Right cardiac atrium (tissue), 5 donors: ENCODE measurements around the gene NDUFA12. TPM values are rescaled to one million over a fixed set of nuclear protein-coding genes. Genes with fewer than 3 reads are reported as not detected.

Experiments
- ATAC-seq, 2 donors: fragments of 200-7000 bp; cut with Tn5 transposase; one replicate each; pipeline versions ENCODE4 v1.8.0 to v1.9.1; 2020; ENCODE audit warnings: moderate library complexity in 2 of 2, mild to moderate bottlenecking in 1 of 2
- DNase-seq, 3 donors: peaks; one replicate each; pipeline ENCODE4 v3.0.0-alpha.2; 2020
- H3K27ac ChIP-seq: one replicate; pipeline ENCODE4 v1.5.1; 2013; ENCODE audit warnings: mild to moderate bottlenecking, low read length, control low read depth, moderate library complexity
- H3K27me3 ChIP-seq: one replicate; pipeline ENCODE4 v1.6.1; 2013; ENCODE audit not compliant: control insufficient read depth, insufficient read depth
- H3K4me1 ChIP-seq: one replicate; pipeline ENCODE4 v1.6.1; 2013; ENCODE audit warnings: low read length; ENCODE audit not compliant: control insufficient read depth, insufficient read depth
- H3K4me3 ChIP-seq: one replicate; pipeline ENCODE4 v1.5.1; 2013; ENCODE audit warnings: low read length, control low read depth
- H3K9me3 ChIP-seq: one replicate; pipeline ENCODE4 v1.6.1; 2013; ENCODE audit warnings: low read length; ENCODE audit not compliant: control insufficient read depth
- WGBS: extraction: QIAGEN DNeasy Blood & Tissue Kit; methylation state at CpG from one replicate; pipeline ENCODE4 v1.1.7; 2013; 5-methylcytosine and 5-hydroxymethylcytosine counted together
- intact Hi-C, 4 donors: fragments of 100-400 bp; cut with DNase I; formaldehyde crosslinking; loops; one replicate each; pipeline versions ENCODE4 v1.11.0 to v1.14.0; 2022 to 2023
- polyA plus RNA-seq: library from polyadenylated mRNA; stranded (reverse); fragments of 200-250 nt; gene quantifications from one replicate; pipeline ENCODE4 v1.2.3, GENCODE V29; 2013
- total RNA-seq, 4 donors: library from RNA; stranded (reverse); fragmentation: NEBNext Ultra II Directional; extraction: Animal tissue kit (Norgen Biotek cat#: 25700); gene quantifications; one replicate each; pipeline ENCODE4 v1.2.1, GENCODE V29; 2021
- donor health status: healthy with polysubstance abuse.
- donor health status: DM: no; HTN: yes; CAD: no.
- donor health status: DM: no; HTN: no; CAD: no.
- donor health status: DM: no; HTN: yes; CAD: no; lungs with severe emphysema.
- donor health status: DM: yes; HTN: yes; CAD: no.

Gene NDUFA12
- total and polyA plus RNA-seq, 5 donors = 307 to 741 (median 332) TPM

DNA sequence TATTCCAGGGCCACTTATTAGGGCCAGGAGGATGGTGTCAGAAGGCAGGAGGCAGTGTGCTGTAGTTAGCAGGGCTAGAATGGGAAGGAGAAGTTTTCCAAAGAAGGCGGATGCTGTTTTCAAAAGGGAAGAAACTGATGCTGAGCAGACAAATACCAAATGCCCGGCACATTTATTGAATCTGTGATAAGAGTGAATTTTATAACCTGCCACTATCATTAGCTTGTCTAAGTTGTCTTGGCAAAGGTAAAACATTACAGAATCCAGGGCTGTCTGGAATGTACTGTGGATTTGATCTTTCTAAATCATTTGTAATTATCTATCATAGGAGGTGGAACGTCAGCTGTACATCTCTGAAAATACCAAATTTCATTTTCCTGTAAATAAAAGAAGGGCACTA is 40.8 kb downstream of the NDUFA12 start:
- intact Hi-C loops = no loop called here
- Histone ChIP-seq H3K9me3 (no peaks in the 10 kb centered on the region), H3K4me1 (no peaks in the 10 kb centered on the region), H3K4me3 (no peak overlapping the region), H3K27ac (no peak overlapping the region), H3K27me3 (no peaks in the 10 kb centered on the region)
- no peak for DNase-seq
- WGBS = 77% methylated on average over 3 of the region's 3 CpGs
- ATAC-seq = no peak

DNA sequence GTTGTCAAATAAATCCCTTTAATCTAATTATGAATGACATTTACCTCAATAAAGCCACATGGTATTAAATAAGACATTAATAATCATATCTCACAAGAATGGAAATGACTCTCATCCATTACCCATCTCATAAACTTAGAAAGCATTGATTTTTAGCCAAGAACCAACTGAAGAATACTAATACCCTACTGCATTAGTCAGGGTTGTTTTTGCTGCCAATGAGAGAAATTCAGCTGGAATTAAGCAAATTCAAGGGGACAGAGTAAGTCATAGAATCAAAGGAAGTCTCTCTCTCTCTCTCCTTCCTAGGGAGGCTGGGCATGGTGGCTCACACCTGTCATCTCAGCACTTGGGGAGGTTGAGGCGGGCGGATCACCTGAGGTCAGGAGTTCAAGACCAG is 41.6 kb downstream of the NDUFA12 start:
- 96% methylated on average over 2 of the region's 2 CpGs for WGBS

DNA sequence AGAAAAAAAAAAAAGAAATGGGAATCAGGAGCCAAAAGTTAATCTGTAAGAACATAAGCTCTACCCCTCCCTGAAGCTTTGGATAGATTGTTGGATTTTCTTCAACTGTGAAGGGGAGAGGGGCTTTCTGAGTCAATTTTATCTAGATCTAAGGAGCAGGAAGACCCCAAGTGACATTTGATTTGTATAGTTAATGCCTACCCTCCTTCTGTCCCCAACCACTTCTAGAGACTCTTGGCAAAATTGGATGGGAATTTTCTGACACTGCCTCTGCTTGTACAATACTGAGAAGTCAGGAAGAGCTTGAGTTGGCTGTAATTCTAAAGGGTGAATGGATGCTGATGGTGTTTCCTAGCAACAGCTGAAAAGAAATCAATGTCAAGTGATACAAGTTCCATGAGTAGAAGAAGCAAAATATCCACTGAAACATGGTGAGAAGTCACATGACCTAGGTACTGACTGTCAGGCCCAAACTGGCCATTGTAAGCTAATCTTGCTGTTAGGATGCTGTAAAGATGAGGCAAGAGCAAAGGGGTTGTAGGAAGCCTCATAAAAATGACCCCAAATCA is 42.2 kb downstream of the NDUFA12 start:
- no peak for ATAC-seq
- intact Hi-C loops = no loop called here

More for the DNA sequence above, 41.6 kb downstream of the NDUFA12 start:
- ATAC-seq = no peak
- H3K27me3 ChIP-seq = no peaks in the 10 kb centered on the region
- no peak overlapping the region for H3K27ac ChIP-seq
- H3K4me3 ChIP-seq = no peak overlapping the region
- H3K9me3 ChIP-seq = no peaks in the 10 kb centered on the region
- intact Hi-C loops = no loop called here
- DNase-seq = no peak
- H3K4me1 ChIP-seq = no peaks in the 10 kb centered on the region

DNA sequence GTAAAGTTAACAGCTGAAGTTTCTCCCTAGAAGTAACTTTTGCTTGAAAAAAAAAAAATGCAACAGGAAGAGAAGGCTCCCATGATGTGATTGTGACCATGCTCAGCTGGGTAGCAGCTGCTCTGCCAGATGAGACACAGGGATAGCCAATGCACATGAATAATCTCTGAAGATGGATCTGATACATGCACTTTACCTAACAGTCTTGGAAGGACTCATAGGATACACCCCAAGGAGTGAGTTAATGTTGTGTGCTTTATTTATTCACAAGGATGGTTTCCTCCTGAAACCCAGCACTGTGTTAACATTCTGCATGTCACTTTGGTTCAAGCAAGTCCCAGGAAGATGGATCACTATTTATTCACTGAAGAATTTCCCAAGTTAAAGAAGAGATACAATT is 46.5 kb downstream of the NDUFA12 start:
- no peak for ATAC-seq
- intact Hi-C loops = no loop called here
- H3K9me3 ChIP-seq = no peaks in the 10 kb centered on the region

More for the DNA sequence above, 42.2 kb downstream of the NDUFA12 start:
- Histone ChIP-seq H3K4me3 (no peak overlapping the region), H3K4me1 (no peaks in the 10 kb centered on the region), H3K27ac (no peak overlapping the region), H3K9me3 (no peaks in the 10 kb centered on the region), H3K27me3 (no peaks in the 10 kb centered on the region)
- DNase-seq = no peak

DNA sequence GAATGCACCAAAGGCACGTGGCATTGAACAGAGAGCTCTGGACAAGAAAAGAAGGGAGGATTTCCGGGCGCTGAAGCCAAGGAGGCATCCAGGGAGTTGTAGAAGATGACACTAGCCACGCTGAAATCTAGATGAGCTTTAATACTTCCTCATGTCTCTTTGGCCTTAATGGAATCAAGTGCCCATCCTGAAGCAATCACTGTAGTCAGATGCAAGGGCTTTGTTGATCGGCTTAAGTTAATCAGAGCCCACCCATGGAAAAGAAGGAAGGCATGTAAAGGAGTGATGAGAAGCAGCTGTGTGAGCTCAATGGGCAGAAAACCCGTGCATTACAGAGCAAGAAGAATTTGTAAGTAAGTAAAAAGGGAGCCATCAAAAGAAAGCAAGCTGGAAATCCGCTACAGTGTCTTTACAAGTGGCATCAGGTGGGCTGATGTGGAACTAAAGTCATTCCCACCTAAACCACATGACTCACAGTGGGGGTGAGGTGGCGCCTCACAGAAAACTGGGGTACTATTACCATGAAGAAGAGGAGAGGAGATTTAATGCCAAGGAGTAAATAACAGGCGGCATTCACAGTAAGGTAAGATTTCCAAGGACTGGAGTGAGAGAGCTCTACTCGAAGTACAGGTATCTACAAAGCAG is 48.4 kb downstream of the NDUFA12 start:
- Histone ChIP-seq H3K27me3 (no peaks in the 10 kb centered on the region), H3K9me3 (no peaks in the 10 kb centered on the region), H3K4me1 (peaks cover 2% of the 10 kb centered on the region), H3K4me3 (no peak overlapping the region), H3K27ac (no peak overlapping the region)
- WGBS = 86% methylated on average over 10 of the region's 10 CpGs
- intact Hi-C loops = no loop called here
- ATAC-seq (no peak), DNase-seq (no peak)

More for the DNA sequence above, 46.5 kb downstream of the NDUFA12 start:
- Histone ChIP-seq H3K4me3 (no peak overlapping the region), H3K27ac (no peak overlapping the region), H3K4me1 (peaks cover 2% of the 10 kb centered on the region), H3K27me3 (no peaks in the 10 kb centered on the region)
- no peak for DNase-seq

DNA sequence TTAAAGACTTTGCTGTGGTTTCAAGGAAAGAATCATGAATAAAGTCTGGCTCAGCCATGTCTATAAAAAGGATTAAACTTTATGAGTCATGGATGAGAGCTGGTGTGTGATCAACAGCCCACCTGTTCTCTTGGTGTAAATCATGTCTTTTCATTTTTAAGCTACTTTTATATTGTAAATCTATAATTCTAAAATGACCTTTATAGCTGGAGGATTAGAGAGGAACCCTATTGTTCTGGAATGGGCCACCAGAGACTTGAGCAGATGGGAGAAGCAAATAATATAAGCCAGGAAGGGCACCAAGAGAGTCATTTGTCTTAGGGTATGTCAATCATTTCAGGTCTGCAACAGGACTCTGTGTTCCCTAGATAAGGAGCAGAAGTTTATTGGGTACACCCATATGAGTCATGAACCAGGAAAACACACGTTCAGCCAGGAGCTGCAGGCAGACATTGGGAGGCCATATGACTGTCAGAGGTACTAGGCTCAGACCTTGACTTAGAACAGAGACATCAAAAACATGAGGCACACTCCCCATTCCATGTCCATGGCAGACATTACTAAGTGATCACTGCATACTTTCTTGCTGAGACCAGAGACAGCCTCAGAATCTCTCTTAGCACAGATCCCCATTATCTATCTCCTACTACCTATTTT is 49.3 kb downstream of the NDUFA12 start:
- peaks cover 2% of the 10 kb centered on the region for H3K4me1 ChIP-seq
- DNase-seq (no peak), ATAC-seq (peak; percentile 79 to 96)
- WGBS = 13% methylated on average over 1 of the region's 1 CpG
- no peak overlapping the region for H3K27ac ChIP-seq
- intact Hi-C loops = no loop called here
- no peaks in the 10 kb centered on the region for H3K27me3 ChIP-seq
- no peaks in the 10 kb centered on the region for H3K9me3 ChIP-seq
- no peak overlapping the region for H3K4me3 ChIP-seq

DNA sequence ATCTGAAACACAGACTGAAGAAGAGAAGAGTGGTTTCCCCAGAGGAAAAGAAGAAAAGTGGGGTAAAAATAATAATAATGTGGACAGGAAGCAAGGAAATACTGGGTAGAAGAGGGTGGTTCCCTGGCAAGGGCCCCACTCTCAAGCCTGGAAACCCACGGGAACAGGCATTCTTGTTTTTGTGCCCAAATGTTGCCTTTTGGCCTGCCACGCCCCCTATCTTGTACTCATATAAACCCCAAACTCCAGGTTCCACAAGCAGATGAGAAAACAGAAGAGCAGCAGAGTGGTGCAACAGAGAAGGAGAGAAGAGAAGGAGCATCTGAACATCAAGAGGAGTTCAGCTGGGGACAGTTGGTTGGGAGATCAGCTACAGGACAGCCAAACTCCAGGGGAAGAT is 51.2 kb downstream of the NDUFA12 start:
- WGBS = 54% methylated on average over 2 of the region's 2 CpGs
- Histone ChIP-seq H3K4me3 (no peak overlapping the region), H3K9me3 (no peaks in the 10 kb centered on the region), H3K27me3 (no peaks in the 10 kb centered on the region), H3K4me1 (peaks cover 5% of the 10 kb centered on the region), H3K27ac (no peak overlapping the region)
- ATAC-seq (no peak), DNase-seq (no peak)
- intact Hi-C loops = no loop called here

DNA sequence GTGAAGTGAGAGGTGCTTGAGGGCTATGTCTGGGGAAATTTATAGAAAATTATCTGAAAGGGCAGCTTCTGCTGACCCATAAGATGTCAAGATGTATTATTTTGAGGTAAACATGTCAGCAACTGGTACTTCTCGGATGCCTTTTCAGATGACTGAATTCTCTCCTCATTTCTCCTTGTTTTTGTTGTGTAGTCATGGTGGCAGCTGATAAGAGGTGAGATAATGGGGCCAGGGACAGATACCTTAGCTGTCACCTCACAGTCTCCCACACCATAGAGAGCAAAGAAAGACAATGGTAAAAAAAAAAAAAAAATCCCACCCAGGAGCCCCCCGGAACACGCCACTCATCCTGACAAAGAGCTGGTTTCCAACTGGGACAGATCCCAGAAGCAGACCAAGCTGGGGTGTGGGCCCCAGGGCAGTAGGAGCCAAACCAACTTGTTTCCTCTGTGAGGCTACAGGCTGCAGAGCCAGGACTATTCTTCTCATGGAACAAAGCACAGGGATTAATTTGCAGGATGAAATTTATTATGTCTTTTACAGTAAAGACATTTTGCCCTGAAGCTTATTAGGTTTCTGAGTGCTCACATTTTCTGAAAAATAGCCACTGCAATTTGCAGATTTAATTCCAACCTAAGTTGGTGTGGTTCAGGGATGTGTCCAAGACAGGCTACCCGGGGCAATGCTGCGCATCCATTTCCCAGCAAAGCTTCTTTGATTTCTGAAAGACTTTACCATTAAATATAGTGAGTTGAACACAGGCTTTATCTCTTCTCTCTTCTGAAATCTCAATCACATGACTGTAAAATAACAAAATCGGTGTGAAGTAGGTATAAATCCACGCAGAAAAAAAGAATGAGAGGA is 52.2 kb downstream of the NDUFA12 start:
- Histone ChIP-seq H3K4me1 (peaks cover 5% of the 10 kb centered on the region), H3K27ac (no peak overlapping the region), H3K27me3 (no peaks in the 10 kb centered on the region), H3K4me3 (no peak overlapping the region), H3K9me3 (no peaks in the 10 kb centered on the region)
- WGBS = 49% methylated on average over 7 of the region's 7 CpGs
- DNase-seq = no peak
- peak in 1 of 2 donors; percentile 11 for ATAC-seq
- intact Hi-C loops = no loop called here

DNA sequence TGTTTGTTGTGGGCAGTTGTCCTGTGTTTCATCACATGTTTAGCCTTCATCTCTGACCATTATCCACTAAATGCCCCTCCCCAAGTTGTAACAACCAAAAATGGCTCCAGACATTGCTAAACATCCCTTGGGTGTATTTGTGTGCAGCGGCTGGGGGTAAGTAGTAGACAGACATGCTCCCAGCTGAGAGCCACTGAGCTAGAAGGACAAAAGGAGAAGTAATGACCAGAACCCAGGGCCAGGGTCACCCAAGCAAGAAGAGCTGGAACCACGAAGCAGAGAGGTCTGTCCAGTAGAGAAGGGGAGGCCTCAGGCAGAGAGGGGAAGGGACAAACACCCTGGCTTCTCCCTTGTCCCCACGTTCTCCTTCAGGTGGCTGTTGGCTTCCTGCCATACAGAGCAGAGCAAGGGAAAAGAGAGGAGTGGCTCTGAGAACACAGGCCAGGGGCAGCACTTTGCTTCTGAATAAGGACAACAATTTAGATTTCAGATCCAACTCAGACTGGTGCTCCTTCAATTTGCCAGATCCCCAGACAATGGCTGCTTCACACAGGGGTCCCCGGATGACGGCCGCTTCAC is 55.2 kb downstream of the NDUFA12 start:
- DNase-seq = no peak
- H3K27ac ChIP-seq = no peak overlapping the region
- 80% methylated on average over 6 of the region's 6 CpGs for WGBS
- H3K4me3 ChIP-seq = no peak overlapping the region
- ATAC-seq = peak in 1 of 2 donors; percentile 8
- intact Hi-C loops = no loop called here
- no peaks in the 10 kb centered on the region for H3K9me3 ChIP-seq
- H3K27me3 ChIP-seq = no peaks in the 10 kb centered on the region
- peaks cover 3% of the 10 kb centered on the region for H3K4me1 ChIP-seq

DNA sequence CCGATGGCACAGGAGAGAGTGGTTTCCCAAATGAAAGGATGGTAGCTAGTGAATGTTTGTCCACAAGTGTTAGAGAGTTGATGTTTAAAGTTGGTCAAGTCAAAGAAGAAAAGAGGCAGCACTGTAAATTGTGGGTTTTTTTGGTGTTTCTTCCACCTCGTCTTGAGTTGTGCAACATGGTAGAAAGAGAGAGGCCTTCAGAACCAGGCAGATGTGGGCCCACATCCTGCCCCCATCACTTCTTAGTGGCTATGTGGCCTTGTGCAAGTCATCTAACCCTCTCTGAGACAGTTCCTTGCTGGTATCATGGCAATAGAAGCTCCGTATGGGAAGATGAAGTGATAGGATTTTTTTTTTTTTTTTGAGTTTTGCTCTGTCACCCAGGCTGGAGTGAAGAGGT is 60.8 kb downstream of the NDUFA12 start:
- Histone ChIP-seq H3K4me1 (peaks cover 9% of the 10 kb centered on the region), H3K9me3 (no peaks in the 10 kb centered on the region), H3K27ac (peak overlapping the region; percentile 18), H3K4me3 (no peak overlapping the region), H3K27me3 (no peaks in the 10 kb centered on the region)
- no peak for ATAC-seq
- DNase-seq = no peak
- intact Hi-C loops = no loop called here
- 88% methylated on average over 3 of the region's 3 CpGs for WGBS
